Activated naive CD8-positive, alpha-beta T cell treated with anti-CD3 and anti-CD28 coated beads, Interleukin-2, amount 10 ng/mL, durations not matched to agents 7 days and 5 days (primary cell): Measurements from ENCODE around the gene MAOB. TPM values are rescaled to one million over a fixed set of nuclear protein-coding genes. Genes with fewer than 3 reads are reported as not detected.
"Not testable (repeated sequence)": the region's sequence is repeated elsewhere in the genome, so short reads cannot be mapped to it uniquely, and the experiment has no call there.

Experiments used
- ATAC-seq: fragments of 150-1000 bp; cut with Tn5 transposase; one replicate; pipeline ENCODE4 v1.10.0; 2021; ENCODE audit warnings: low read depth, moderate library complexity
- POLR2A ChIA-PET: fragments of 350-600 bp; sonication (Branson Sonifier 250); formaldehyde crosslinking; loops from one replicate; lab custom pipeline; 2021; ENCODE audit warnings: antibody characterized with exemption; lab: Charles Lee
- DNase-seq: peaks from one replicate; pipeline ENCODE4 v3.0.0; 2021
- H3K27ac Mint-ChIP-seq: one replicate; pipeline ENCODE4 v1.8.0; 2022; ENCODE audit warnings: mild to moderate bottlenecking, mixed read lengths
- H3K27me3 Mint-ChIP-seq: one replicate; pipeline ENCODE4 v1.8.0; 2022; ENCODE audit warnings: mild to moderate bottlenecking, moderate library complexity, mixed read lengths
- H3K36me3 Mint-ChIP-seq: one replicate; pipeline ENCODE4 v1.8.0; 2021; ENCODE audit warnings: mild to moderate bottlenecking, mixed read lengths
- H3K4me1 Mint-ChIP-seq: one replicate; pipeline ENCODE4 v1.8.0; 2021; ENCODE audit warnings: mixed read lengths
- H3K4me3 Mint-ChIP-seq: one replicate; pipeline ENCODE4 v1.8.0; 2022; ENCODE audit warnings: mild to moderate bottlenecking, moderate library complexity, mixed read lengths
- H3K9me3 Mint-ChIP-seq: one replicate; pipeline ENCODE4 v1.8.0; 2021; ENCODE audit warnings: mixed read lengths
- total RNA-seq, 2 experiments: library from RNA; stranded (reverse); gene quantifications; one replicate each; pipeline ENCODE4 v1.2.3, GENCODE V29; 2021

Gene MAOB
- total RNA-seq = not detected

- H3K4me1 Mint-ChIP-seq = peaks cover 2% of the 10 kb centered on the region
- H3K9me3 Mint-ChIP-seq = no peaks in the 10 kb centered on the region
- H3K27ac Mint-ChIP-seq = no peak within 1 kb of the TSS
- POLR2A ChIA-PET = no interaction called here
- ATAC-seq (peak; percentile 60), DNase-seq (peak; percentile 33)
- H3K36me3 Mint-ChIP-seq = no peaks in the 10 kb centered on the region
- H3K4me3 Mint-ChIP-seq = no peak within 1 kb of the TSS
- peaks cover 7% of the 10 kb centered on the region for H3K27me3 Mint-ChIP-seq
Measured at GRCh38 chrX:43882294-43882681, at the start of gene MAOB. MAOB (minus strand) TSS chrX:43882450; CDS start chrX:43882299, 151 bp downstream.

- H3K9me3 Mint-ChIP-seq, H3K4me3 Mint-ChIP-seq, H3K27me3 Mint-ChIP-seq, ATAC-seq, POLR2A ChIA-PET, H3K36me3 Mint-ChIP-seq, H3K4me1 Mint-ChIP-seq, DNase-seq, H3K27ac Mint-ChIP-seq: not testable (repeated sequence)
Measured at GRCh38 chrX:43922032-43922431, 39.8 kb upstream of the MAOB start.

- POLR2A ChIA-PET, H3K27ac Mint-ChIP-seq, H3K27me3 Mint-ChIP-seq, H3K4me1 Mint-ChIP-seq, H3K9me3 Mint-ChIP-seq, H3K36me3 Mint-ChIP-seq, ATAC-seq, H3K4me3 Mint-ChIP-seq, DNase-seq: not testable (repeated sequence)
Measured at GRCh38 chrX:43910772-43911171, 28.5 kb upstream of the MAOB start.

GRCh38 chrX:43910012-43910411 is 27.8 kb upstream of the MAOB start:
- Mint-ChIP-seq H3K36me3 (no peaks in the 10 kb centered on the region), H3K27me3 (no peaks in the 10 kb centered on the region), H3K4me3 (no peak overlapping the region), H3K9me3 (no peaks in the 10 kb centered on the region), H3K27ac (no peak overlapping the region), H3K4me1 (no peaks in the 10 kb centered on the region)
- DNase-seq = no peak
- ATAC-seq = no peak
- POLR2A ChIA-PET = no interaction called here

- no peaks in the 10 kb centered on the region for H3K27me3 Mint-ChIP-seq
- no peak for ATAC-seq
- no peaks in the 10 kb centered on the region for H3K4me1 Mint-ChIP-seq
- no peak overlapping the region for H3K27ac Mint-ChIP-seq
- no peaks in the 10 kb centered on the region for H3K36me3 Mint-ChIP-seq
- POLR2A ChIA-PET = no interaction called here
- H3K9me3 Mint-ChIP-seq = no peaks in the 10 kb centered on the region
- DNase-seq = no peak
- H3K4me3 Mint-ChIP-seq = no peak overlapping the region
Measured at GRCh38 chrX:43909141-43909540, 26.9 kb upstream of the MAOB start.

GRCh38 chrX:43899878-43900815 is 17.9 kb upstream of the MAOB start:
- Mint-ChIP-seq H3K27me3 (no peaks in the 10 kb centered on the region), H3K4me1 (no peaks in the 10 kb centered on the region), H3K36me3 (no peaks in the 10 kb centered on the region), H3K9me3 (no peaks in the 10 kb centered on the region), H3K27ac (no peak overlapping the region), H3K4me3 (no peak overlapping the region)
- POLR2A ChIA-PET = no interaction called here
- DNase-seq (no peak), ATAC-seq (no peak)

GRCh38 chrX:43898406-43899035 is 16.3 kb upstream of the MAOB start:
- no peaks in the 10 kb centered on the region for H3K36me3 Mint-ChIP-seq
- ATAC-seq = no peak

GRCh38 chrX:43897290-43897689 is 15.0 kb upstream of the MAOB start:
- H3K27ac Mint-ChIP-seq = no peak overlapping the region
- no peak for ATAC-seq
- POLR2A ChIA-PET = no interaction called here
- no peak overlapping the region for H3K4me3 Mint-ChIP-seq
- no peaks in the 10 kb centered on the region for H3K4me1 Mint-ChIP-seq
- no peaks in the 10 kb centered on the region for H3K27me3 Mint-ChIP-seq
- H3K36me3 Mint-ChIP-seq = no peaks in the 10 kb centered on the region
- DNase-seq = no peak
- H3K9me3 Mint-ChIP-seq = no peaks in the 10 kb centered on the region

More at GRCh38 chrX:43898406-43899035, 16.3 kb upstream of the MAOB start:
- Mint-ChIP-seq H3K27ac (no peak overlapping the region), H3K4me3 (no peak overlapping the region), H3K4me1 (no peaks in the 10 kb centered on the region), H3K27me3 (no peaks in the 10 kb centered on the region), H3K9me3 (no peaks in the 10 kb centered on the region)
- DNase-seq = no peak
- POLR2A ChIA-PET = no interaction called here

GRCh38 chrX:43892336-43892870 is 10.2 kb upstream of the MAOB start:
- Mint-ChIP-seq H3K4me1 (no peaks in the 10 kb centered on the region), H3K27ac (no peak overlapping the region), H3K4me3 (no peak overlapping the region), H3K36me3 (no peaks in the 10 kb centered on the region), H3K9me3 (no peaks in the 10 kb centered on the region), H3K27me3 (no peaks in the 10 kb centered on the region)
- ATAC-seq (no peak), DNase-seq (no peak)
- POLR2A ChIA-PET = no interaction called here

- no peak for ATAC-seq
- POLR2A ChIA-PET = no interaction called here
- no peaks in the 10 kb centered on the region for H3K9me3 Mint-ChIP-seq
- no peak for DNase-seq
- no peaks in the 10 kb centered on the region for H3K36me3 Mint-ChIP-seq
- H3K27ac Mint-ChIP-seq = no peak overlapping the region
- no peak overlapping the region for H3K4me3 Mint-ChIP-seq
- peaks cover 3% of the 10 kb centered on the region for H3K27me3 Mint-ChIP-seq
- peaks cover 2% of the 10 kb centered on the region for H3K4me1 Mint-ChIP-seq
Measured at GRCh38 chrX:43885617-43886016, 3.4 kb upstream of the MAOB start.

GRCh38 chrX:43881410-43882293 is 598 bp downstream of the MAOB start:
- Mint-ChIP-seq H3K4me3 (no peak overlapping the region), H3K36me3 (no peaks in the 10 kb centered on the region), H3K27ac (no peak overlapping the region), H3K27me3 (peaks cover 7% of the 10 kb centered on the region), H3K4me1 (peaks cover 2% of the 10 kb centered on the region), H3K9me3 (no peaks in the 10 kb centered on the region)
- DNase-seq (no peak), ATAC-seq (no peak)
- POLR2A ChIA-PET = no interaction called here

GRCh38 chrX:43880425-43880824 is 1.8 kb downstream of the MAOB start:
- POLR2A ChIA-PET = no interaction called here

GRCh38 chrX:43878906-43879526 is 3.2 kb downstream of the MAOB start:
- H3K27me3 Mint-ChIP-seq = peaks cover 7% of the 10 kb centered on the region
- POLR2A ChIA-PET = no interaction called here
- DNase-seq (no peak), ATAC-seq (no peak)
- H3K4me1 Mint-ChIP-seq = peaks cover 2% of the 10 kb centered on the region
- no peaks in the 10 kb centered on the region for H3K9me3 Mint-ChIP-seq
- no peak overlapping the region for H3K4me3 Mint-ChIP-seq
- no peaks in the 10 kb centered on the region for H3K36me3 Mint-ChIP-seq
- H3K27ac Mint-ChIP-seq = no peak overlapping the region

More at GRCh38 chrX:43880425-43880824, 1.8 kb downstream of the MAOB start:
- Mint-ChIP-seq H3K4me3 (no peak overlapping the region), H3K27me3 (peaks cover 7% of the 10 kb centered on the region), H3K9me3 (no peaks in the 10 kb centered on the region), H3K27ac (no peak overlapping the region), H3K4me1 (peaks cover 2% of the 10 kb centered on the region), H3K36me3 (no peaks in the 10 kb centered on the region)
- ATAC-seq = no peak
- DNase-seq = no peak
